HL-60 (cell line): ENCODE results near the gene IER2.
A peak's percentile ranks its signal among the peaks of the same experiment; 100 is the strongest.

Experiments
- DNase-seq, 2 experiments: peaks; one replicate each; pipeline ENCODE4 v3.0.0-alpha.2; 2010 to 2020; ENCODE audit warnings: low read depth in 1 of 2, low spot score in 1 of 2
- H3K27ac ChIP-seq: fragments of 250-450 bp; sonication (Bioruptor Pico); replicated peaks from 2 replicates; pipeline ENCODE4 v1.5.1; 2020; ENCODE audit warnings: mild to moderate bottlenecking, moderate library complexity
- H3K27me3 ChIP-seq: fragments of 250-450 bp; sonication (Bioruptor Pico); 2 replicates; pipeline ENCODE4 v1.5.1; 2021; ENCODE audit warnings: mild to moderate bottlenecking, moderate library complexity; ENCODE audit not compliant: insufficient read depth, poor library complexity, severe bottlenecking
- H3K4me3 ChIP-seq: replicated peaks from 2 replicates; pipeline ENCODE4 v1.5.1; 2011; ENCODE audit warnings: mild to moderate bottlenecking, control low read depth, low read length; ENCODE audit not compliant: insufficient read depth
- CTCF ChIP-seq: IDR thresholded peaks from one replicate; pipeline ENCODE4 v1.5.1; 2011; ENCODE audit warnings: low read length, control low read depth, inconsistent platforms; ENCODE audit not compliant: insufficient read depth
- GABPA ChIP-seq: IDR thresholded peaks from 2 replicates; pipeline ENCODE4 v1.6.1; 2012; ENCODE audit warnings: low read depth
- POLR2AphosphoS5 ChIP-seq: IDR thresholded peaks from 2 replicates; pipeline ENCODE4 v1.6.1; 2012; ENCODE audit warnings: low read depth
- REST ChIP-seq: IDR thresholded peaks from 2 replicates; pipeline ENCODE4 v1.6.1; 2012; ENCODE audit warnings: low read depth; ENCODE audit not compliant: insufficient replicate concordance
- SPI1 ChIP-seq: IDR thresholded peaks from 2 replicates; pipeline ENCODE4 v1.6.1; 2012; ENCODE audit warnings: low read depth, mild to moderate bottlenecking, borderline replicate concordance

The IER2 gene

GRCh38 chr19:13189600-13189999 lies 39.4 kb downstream of the IER2 start:
- TF ChIP-seq POLR2AphosphoS5 (no peak), REST (no peak), CTCF (no peak), SPI1 (no peak), GABPA (no peak)
- Histone ChIP-seq H3K27ac (no peak overlapping the region), H3K4me3 (no peak overlapping the region), H3K27me3 (no peaks in the 10 kb centered on the region)
- DNase-seq, result no peak

- Histone ChIP-seq H3K27ac (no peak overlapping the region), H3K4me3 (no peak overlapping the region), H3K27me3 (no peaks in the 10 kb centered on the region)
- TF ChIP-seq REST (no peak), POLR2AphosphoS5 (no peak), GABPA (no peak), SPI1 (no peak), CTCF (no peak)
- no peak for DNase-seq
Observed at GRCh38 chr19:13190781-13191540, 40.8 kb downstream of the IER2 start.

GRCh38 chr19:13195678-13196077 lies 45.5 kb downstream of the IER2 start:
- Histone ChIP-seq H3K27ac (no peak overlapping the region), H3K4me3 (no peak overlapping the region), H3K27me3 (no peaks in the 10 kb centered on the region)
- TF ChIP-seq REST (no peak), GABPA (no peak), CTCF (peak; percentile 12), POLR2AphosphoS5 (no peak), SPI1 (no peak)
- no peak for DNase-seq
